Measurements from ENCODE around the gene ERGIC3. TPM values are rescaled to one million over a fixed set of nuclear protein-coding genes. Genes with fewer than 3 reads are reported as not detected.

ERGIC3 gene
- total and polyA plus RNA-seq, 2 experiments from 2014 or later: 262 to 477 TPM

- Histone ChIP-seq H3K9me2 (ENCODE audit: insufficient read depth) (no peaks in the 10 kb centered on the region), H3K27ac (no peak overlapping the region), H3K27me3 (replicated peaks; ENCODE audit: insufficient read depth) (peaks cover 3% of the 10 kb centered on the region; the same call in 1 of the 2 replicates), H3K4me3 (no peak overlapping the region), H3K4me2 (ENCODE audit: unreplicated experiment) (no peak overlapping the region), H3K4me1 (ENCODE audit: insufficient read depth) (peaks cover under 1% of the 10 kb centered on the region; the same call in 1 of the 2 replicates), H3K79me2 (ENCODE audit: insufficient read depth) (no peaks in the 10 kb centered on the region), H3K9ac (no peak overlapping the region), H4K20me1 (ENCODE audit: insufficient read depth) (no peaks in the 10 kb centered on the region), H2AFZ (no peak overlapping the region), H3F3A (ENCODE audit: insufficient read depth) (no peaks in the 10 kb centered on the region), H3K36me3 (ENCODE audit: low read depth) (no peaks in the 10 kb centered on the region), H3K9me3 (ENCODE audit: low read depth) (no peaks in the 10 kb centered on the region)
- TF ChIP-seq EZH2phosphoT487 (IDR thresholded peaks at IDR 0.05; ENCODE audit: insufficient read depth, low read depth) (no peak), EZH2 (IDR thresholded peaks at IDR 0.05; ENCODE audit: insufficient read depth, poor library complexity, severe bottlenecking) (no peak)
- in situ Hi-C loops (cut with MboI): no loop called here
- 62 to 63% methylated on average over 7 of the region's 7 CpGs for WGBS, 2 experiments (ENCODE audit: low coverage in 1 of 2, low lambda C conversion rate in 2 of 2, missing lambda C conversion rate in 2 of 2)
- DNase-seq: no peak
Observed at GRCh38 chr20:35595901-35596300, 54.0 kb downstream of the ERGIC3 start.

- Histone ChIP-seq H3K4me1 (ENCODE audit: insufficient read depth) (peaks cover 5% of the 10 kb centered on the region; the same call in 1 of the 2 replicates), H3K9me3 (ENCODE audit: low read depth) (no peaks in the 10 kb centered on the region), H3K27me3 (replicated peaks; ENCODE audit: insufficient read depth) (peaks cover 6% of the 10 kb centered on the region), H3K9ac (no peak overlapping the region), H3F3A (ENCODE audit: insufficient read depth) (no peaks in the 10 kb centered on the region), H2AFZ (no peak overlapping the region), H3K79me2 (ENCODE audit: insufficient read depth) (no peaks in the 10 kb centered on the region), H3K4me3 (no peak overlapping the region), H4K20me1 (ENCODE audit: insufficient read depth) (no peaks in the 10 kb centered on the region), H3K4me2 (ENCODE audit: unreplicated experiment) (no peak overlapping the region), H3K36me3 (ENCODE audit: low read depth) (no peaks in the 10 kb centered on the region), H3K27ac (no peak overlapping the region), H3K9me2 (ENCODE audit: insufficient read depth) (no peaks in the 10 kb centered on the region)
- WGBS, 2 experiments (ENCODE audit: low coverage in 1 of 2, low lambda C conversion rate in 2 of 2, missing lambda C conversion rate in 2 of 2): 87 to 88% methylated on average over 2 of the region's 2 CpGs
- TF ChIP-seq EZH2phosphoT487 (IDR thresholded peaks at IDR 0.05; ENCODE audit: insufficient read depth, low read depth): no peak
- TF ChIP-seq EZH2 (IDR thresholded peaks at IDR 0.05; ENCODE audit: insufficient read depth, poor library complexity, severe bottlenecking): no peak
- DNase-seq: no peak
- in situ Hi-C loops (cut with MboI): no loop called here
Observed at GRCh38 chr20:35597186-35597585, 55.3 kb downstream of the ERGIC3 start.

GRCh38 chr20:35598476-35598875 lies 56.6 kb downstream of the ERGIC3 start:
- peaks cover 5% of the 10 kb centered on the region; the same call in 1 of the 2 replicates for H3K4me1 ChIP-seq (ENCODE audit: insufficient read depth)
- H3K27ac ChIP-seq: no peak overlapping the region
- H3K4me2 ChIP-seq (ENCODE audit: unreplicated experiment): no peak overlapping the region
- H3K4me3 ChIP-seq: no peak overlapping the region
- no peak overlapping the region for H3K9ac ChIP-seq
- H4K20me1 ChIP-seq (ENCODE audit: insufficient read depth): no peaks in the 10 kb centered on the region
- WGBS, 2 experiments (ENCODE audit: low coverage in 1 of 2, low lambda C conversion rate in 2 of 2, missing lambda C conversion rate in 2 of 2): 48 to 58% methylated on average over 7 of the region's 7 CpGs
- H3K9me2 ChIP-seq (ENCODE audit: insufficient read depth): no peaks in the 10 kb centered on the region
- H3K27me3 ChIP-seq (replicated peaks; ENCODE audit: insufficient read depth): peaks cover 6% of the 10 kb centered on the region
- H3F3A ChIP-seq (ENCODE audit: insufficient read depth): no peaks in the 10 kb centered on the region
- no peak for DNase-seq
- no peak for TF ChIP-seq EZH2 (IDR thresholded peaks at IDR 0.05; ENCODE audit: insufficient read depth, poor library complexity, severe bottlenecking)
- TF ChIP-seq EZH2phosphoT487 (IDR thresholded peaks at IDR 0.05; ENCODE audit: insufficient read depth, low read depth): no peak
- no peak overlapping the region for H2AFZ ChIP-seq
- H3K36me3 ChIP-seq (ENCODE audit: low read depth): no peaks in the 10 kb centered on the region
- no peaks in the 10 kb centered on the region for H3K79me2 ChIP-seq (ENCODE audit: insufficient read depth)
- in situ Hi-C loops (cut with MboI): no loop called here
- no peaks in the 10 kb centered on the region for H3K9me3 ChIP-seq (ENCODE audit: low read depth)

- peaks cover 5% of the 10 kb centered on the region; the same call in 1 of the 2 replicates for H3K4me1 ChIP-seq (ENCODE audit: insufficient read depth)
- H3F3A ChIP-seq (ENCODE audit: insufficient read depth): no peaks in the 10 kb centered on the region
- no peaks in the 10 kb centered on the region for H3K36me3 ChIP-seq (ENCODE audit: low read depth)
- H3K9me2 ChIP-seq (ENCODE audit: insufficient read depth): no peaks in the 10 kb centered on the region
- H2AFZ ChIP-seq: no peak overlapping the region
- H3K4me2 ChIP-seq (ENCODE audit: unreplicated experiment): no peak overlapping the region
- no peak overlapping the region for H3K9ac ChIP-seq
- TF ChIP-seq EZH2 (IDR thresholded peaks at IDR 0.05; ENCODE audit: insufficient read depth, poor library complexity, severe bottlenecking): no peak
- no peak for TF ChIP-seq EZH2phosphoT487 (IDR thresholded peaks at IDR 0.05; ENCODE audit: insufficient read depth, low read depth)
- no peak for DNase-seq
- no peaks in the 10 kb centered on the region for H3K79me2 ChIP-seq (ENCODE audit: insufficient read depth)
- no peak overlapping the region for H3K27ac ChIP-seq
- no peak overlapping the region for H3K4me3 ChIP-seq
- H3K9me3 ChIP-seq (ENCODE audit: low read depth): no peaks in the 10 kb centered on the region
- WGBS, 2 experiments (ENCODE audit: low coverage in 1 of 2, low lambda C conversion rate in 2 of 2, missing lambda C conversion rate in 2 of 2): 79 to 80% methylated on average over 19 to 22 of the region's 22 CpGs
- no peaks in the 10 kb centered on the region for H4K20me1 ChIP-seq (ENCODE audit: insufficient read depth)
- in situ Hi-C loops (cut with MboI): no loop called here
- peaks cover 6% of the 10 kb centered on the region for H3K27me3 ChIP-seq (replicated peaks; ENCODE audit: insufficient read depth)
Observed at GRCh38 chr20:35598899-35599775, 57.3 kb downstream of the ERGIC3 start.
